Karpas-422 (cell line): ENCODE data around the gene SPATA6L. TPM values are rescaled to one million over a fixed set of nuclear protein-coding genes. Genes with fewer than 3 reads are reported as not detected.

Experiments used
- DNase-seq: peaks from one replicate; pipeline ENCODE4 v3.0.0-alpha.2; 2015
- H2AFZ ChIP-seq: fragments of 200-600 bp; sonication (generic); 2 replicates; pipeline ENCODE4 v1.6.1; 2014; ENCODE audit warnings: antibody characterized with exemption, low read length, mixed read lengths
- H3K27ac ChIP-seq: fragments of 200-600 bp; sonication (generic); 2 replicates; pipeline ENCODE4 v1.5.1; 2014; ENCODE audit warnings: mild to moderate bottlenecking, low read length, moderate library complexity
- H3K27me3 ChIP-seq: fragments of 200-600 bp; sonication (generic); 2 replicates; pipeline ENCODE4 v1.6.1; 2014; ENCODE audit warnings: low read length, mixed read lengths
- H3K36me3 ChIP-seq: fragments of 200-600 bp; sonication (generic); 2 replicates; pipeline ENCODE4 v1.6.1; 2014; ENCODE audit warnings: low read length, mixed read lengths; ENCODE audit not compliant: insufficient read depth
- H3K4me1 ChIP-seq: fragments of 200-600 bp; sonication (generic); 2 replicates; pipeline ENCODE4 v1.6.1; 2014; ENCODE audit warnings: mild to moderate bottlenecking, low read length, mixed read lengths
- H3K4me2 ChIP-seq: fragments of 200-600 bp; sonication (generic); 2 replicates; pipeline ENCODE4 v1.6.1; 2014; ENCODE audit warnings: low read length, low read depth, mild to moderate bottlenecking; ENCODE audit not compliant: poor library complexity, severe bottlenecking
- H3K4me3 ChIP-seq: fragments of 200-600 bp; sonication (generic); 2 replicates; pipeline ENCODE4 v1.5.1; 2014; ENCODE audit warnings: mild to moderate bottlenecking, antibody characterized with exemption, low read length, mixed read lengths
- H3K79me2 ChIP-seq: fragments of 200-600 bp; sonication (generic); 2 replicates; pipeline ENCODE4 v1.6.1; 2014; ENCODE audit warnings: mild to moderate bottlenecking, low read length, mixed read lengths
- H3K9ac ChIP-seq: fragments of 200-600 bp; sonication (generic); 2 replicates; pipeline ENCODE4 v1.6.0; 2014; ENCODE audit warnings: low read length
- H3K9me2 ChIP-seq: fragments of 200-600 bp; sonication (generic), shearing (Covaris generic); replicated peaks from 2 replicates; pipeline ENCODE4 v1.6.0; 2014; ENCODE audit warnings: mild to moderate bottlenecking, low read length, moderate library complexity; ENCODE audit not compliant: insufficient read depth
- H3K9me3 ChIP-seq: fragments of 300-700, 200-600 bp; sonication (generic); 2 replicates; pipeline ENCODE4 v1.6.1; 2014; ENCODE audit warnings: low read length, mixed read lengths
- H4K20me1 ChIP-seq: fragments of 200-600 bp; sonication (generic); 2 replicates; pipeline ENCODE4 v1.6.1; 2014; ENCODE audit warnings: mild to moderate bottlenecking, antibody characterized with exemption, low read length, low read depth; ENCODE audit not compliant: insufficient read depth
- total RNA-seq: library from RNA; depleted of rRNA; stranded (reverse); fragments of >200 nt; shearing (Covaris generic); gene quantifications from 2 replicates; pipeline ENCODE4 v1.2.3, GENCODE V29; 2014; ENCODE audit warnings: low replicate concordance

The SPATA6L gene
- total RNA-seq, 1 experiment from 2014 or later, result 0.22 TPM

DNA sequence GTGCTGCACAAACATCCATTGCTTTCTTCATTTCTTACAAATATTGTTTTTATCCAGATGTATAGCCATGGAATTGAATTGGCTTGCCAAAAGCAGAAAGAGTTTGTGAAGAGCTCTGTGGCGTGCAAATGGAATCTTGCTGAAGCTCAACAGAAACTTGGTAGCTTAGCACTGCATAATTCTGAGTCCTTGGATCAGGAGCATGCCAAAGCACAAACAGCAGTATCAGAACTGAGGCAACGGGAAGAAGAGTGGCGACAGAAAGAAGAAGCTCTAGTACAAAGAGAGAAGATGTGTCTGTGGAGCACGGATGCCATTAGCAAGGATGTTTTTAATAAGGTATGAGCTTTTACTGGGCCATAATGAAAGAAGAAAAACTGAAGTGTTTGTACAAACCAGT is 18.5 kb upstream of the SPATA6L start:
- DNase-seq, result no peak
- Histone ChIP-seq H3K79me2 (peaks cover 91% of the 10 kb centered on the region), H3K9me3 (no peaks in the 10 kb centered on the region), H3K27me3 (no peaks in the 10 kb centered on the region), H3K27ac (no peak overlapping the region), H3K4me2 (no peak overlapping the region), H3K36me3 (peaks cover 18% of the 10 kb centered on the region; the same call in 1 of the 2 replicates), H4K20me1 (no peaks in the 10 kb centered on the region), H2AFZ (no peak overlapping the region), H3K9ac (no peak overlapping the region), H3K4me3 (no peak overlapping the region), H3K9me2 (no peaks in the 10 kb centered on the region), H3K4me1 (peaks cover 25% of the 10 kb centered on the region)

DNA sequence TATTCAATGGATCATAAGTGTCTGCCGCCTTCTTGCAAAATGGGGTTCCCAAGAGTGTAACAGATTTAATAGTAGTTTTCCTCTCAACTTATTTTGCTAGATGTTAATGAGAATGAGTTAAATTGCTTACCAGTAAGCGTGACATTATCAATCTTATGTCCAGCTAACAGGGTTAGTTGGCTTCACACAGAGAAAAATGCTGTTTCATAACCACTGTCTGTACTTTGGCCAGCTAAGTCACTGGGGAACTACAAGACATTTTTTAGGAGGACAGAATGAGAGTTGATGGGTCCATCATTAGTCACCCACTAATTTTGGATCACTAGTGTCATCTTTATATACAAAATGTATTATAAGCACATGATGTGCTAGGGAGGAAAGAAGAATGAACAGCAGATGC is 14.5 kb upstream of the SPATA6L start:
- H3K36me3 ChIP-seq, result no peaks in the 10 kb centered on the region; the same call in 1 of the 2 replicates
- no peaks in the 10 kb centered on the region for H3K27me3 ChIP-seq
- H3K79me2 ChIP-seq, result peaks cover 58% of the 10 kb centered on the region
- peaks cover 22% of the 10 kb centered on the region for H3K4me1 ChIP-seq
- H3K9ac ChIP-seq, result peak overlapping the region; percentile 89
- H3K4me2 ChIP-seq, result peak overlapping the region; percentile 86
- H3K9me2 ChIP-seq, result no peaks in the 10 kb centered on the region
- H3K27ac ChIP-seq, result no peak overlapping the region
- peak overlapping the region; percentile 80 for H3K4me3 ChIP-seq
- H4K20me1 ChIP-seq, result no peaks in the 10 kb centered on the region
- no peak for DNase-seq
- no peak overlapping the region for H2AFZ ChIP-seq
- H3K9me3 ChIP-seq, result no peaks in the 10 kb centered on the region

DNA sequence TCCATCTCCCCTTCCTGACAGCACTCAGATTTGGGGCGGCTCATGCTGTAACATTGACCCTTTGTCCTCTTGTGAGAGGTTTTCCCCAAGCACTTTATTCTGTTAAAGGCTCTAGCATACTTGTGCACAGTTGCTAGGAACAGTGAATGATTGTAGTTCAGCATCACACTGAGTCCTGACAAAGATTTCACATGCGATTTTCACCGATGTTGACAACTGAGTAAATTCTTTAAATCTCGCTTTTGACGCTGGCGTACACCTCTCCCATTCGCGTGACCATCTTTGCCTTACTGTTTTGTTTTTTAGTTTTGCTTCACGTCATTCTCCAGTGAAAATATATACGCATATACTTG is 13.9 kb upstream of the SPATA6L start:
- Histone ChIP-seq H3K27me3 (no peaks in the 10 kb centered on the region), H3K9me2 (no peaks in the 10 kb centered on the region), H3K9me3 (no peaks in the 10 kb centered on the region), H3K4me2 (peak overlapping the region; percentile 86), H2AFZ (no peak overlapping the region), H3K27ac (peak overlapping the region; percentile 49), H3K4me3 (peak overlapping the region; percentile 80), H3K79me2 (peaks cover 52% of the 10 kb centered on the region), H3K4me1 (peaks cover 22% of the 10 kb centered on the region), H4K20me1 (no peaks in the 10 kb centered on the region), H3K36me3 (no peaks in the 10 kb centered on the region), H3K9ac (peak overlapping the region; percentile 89)
- no peak for DNase-seq

GRCh38 chr9:4679268-4680172 is 13.2 kb upstream of the SPATA6L start, which contains the start of gene CDC37L1:
Gene CDC37L1, plus strand, starts transcription at chr9:4679569. Its CDS starts 199 bp downstream, at chr9:4679768.
- Histone ChIP-seq H3K36me3 (no peaks in the 10 kb centered on the region), H3K9me2 (no peaks in the 10 kb centered on the region), H3K4me2 (peak within 1 kb of the TSS; percentile 87), H3K9ac (peak within 1 kb of the TSS; percentile 89), H3K4me3 (peak within 1 kb of the TSS; percentile 80), H3K9me3 (no peaks in the 10 kb centered on the region), H4K20me1 (no peaks in the 10 kb centered on the region), H3K27me3 (no peaks in the 10 kb centered on the region), H3K4me1 (peaks cover 22% of the 10 kb centered on the region), H3K79me2 (peaks cover 46% of the 10 kb centered on the region), H3K27ac (peak within 1 kb of the TSS; percentile 76), H2AFZ (peak within 1 kb of the TSS; percentile 86)
- peak; percentile 99 for DNase-seq

DNA sequence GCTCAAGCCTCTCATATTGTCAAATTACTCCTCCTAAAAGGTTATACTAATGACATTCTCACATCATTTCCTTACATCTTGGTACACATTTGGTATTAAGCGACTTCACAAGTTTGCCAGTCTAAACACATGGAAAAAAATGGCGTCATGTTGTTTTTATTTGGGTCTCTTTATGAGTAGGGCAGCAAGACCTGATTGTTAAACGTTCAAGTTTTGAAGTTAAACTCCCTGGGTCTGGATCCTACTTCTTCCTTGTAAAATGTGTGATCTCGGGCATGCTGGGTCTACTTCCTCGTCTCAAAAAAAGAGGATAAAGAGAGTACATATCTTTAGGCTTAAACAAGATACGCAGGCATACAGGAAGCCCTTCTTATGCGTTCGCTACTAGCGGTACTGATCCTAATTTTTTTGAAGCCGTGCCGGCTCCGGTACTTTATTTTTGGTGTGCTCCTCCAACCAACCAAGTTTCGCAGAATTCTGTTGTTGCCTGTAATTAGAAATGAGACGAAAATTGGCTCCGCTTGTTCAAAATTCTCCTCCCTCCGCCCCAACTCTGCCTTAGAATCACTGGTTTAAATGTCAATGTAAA is 12.5 kb upstream of the SPATA6L start:
- H3K27ac ChIP-seq, result peak overlapping the region; percentile 76
- peaks cover 41% of the 10 kb centered on the region for H3K79me2 ChIP-seq
- H3K36me3 ChIP-seq, result no peaks in the 10 kb centered on the region
- peak overlapping the region; percentile 86 for H2AFZ ChIP-seq
- no peaks in the 10 kb centered on the region for H3K27me3 ChIP-seq
- peak overlapping the region; percentile 89 for H3K9ac ChIP-seq
- H3K9me2 ChIP-seq, result no peaks in the 10 kb centered on the region
- H3K4me3 ChIP-seq, result peak overlapping the region; percentile 80
- H3K9me3 ChIP-seq, result no peaks in the 10 kb centered on the region
- H3K4me2 ChIP-seq, result peak overlapping the region; percentile 87
- H4K20me1 ChIP-seq, result no peaks in the 10 kb centered on the region
- DNase-seq, result peak; percentile 73
- H3K4me1 ChIP-seq, result peaks cover 22% of the 10 kb centered on the region

- no peak overlapping the region for H3K4me3 ChIP-seq
- H3K9me3 ChIP-seq, result no peaks in the 10 kb centered on the region
- H2AFZ ChIP-seq, result no peak overlapping the region
- DNase-seq, result no peak
- peaks cover 29% of the 10 kb centered on the region for H3K79me2 ChIP-seq
- H3K4me1 ChIP-seq, result peaks cover 22% of the 10 kb centered on the region
- H3K4me2 ChIP-seq, result no peak overlapping the region
- H3K36me3 ChIP-seq, result no peaks in the 10 kb centered on the region
- H3K27ac ChIP-seq, result no peak overlapping the region
- H3K27me3 ChIP-seq, result no peaks in the 10 kb centered on the region
- H3K9ac ChIP-seq, result no peak overlapping the region
- H4K20me1 ChIP-seq, result no peaks in the 10 kb centered on the region
- H3K9me2 ChIP-seq, result no peaks in the 10 kb centered on the region
Measured at GRCh38 chr9:4677392-4677791, 11.1 kb upstream of the SPATA6L start.

DNA sequence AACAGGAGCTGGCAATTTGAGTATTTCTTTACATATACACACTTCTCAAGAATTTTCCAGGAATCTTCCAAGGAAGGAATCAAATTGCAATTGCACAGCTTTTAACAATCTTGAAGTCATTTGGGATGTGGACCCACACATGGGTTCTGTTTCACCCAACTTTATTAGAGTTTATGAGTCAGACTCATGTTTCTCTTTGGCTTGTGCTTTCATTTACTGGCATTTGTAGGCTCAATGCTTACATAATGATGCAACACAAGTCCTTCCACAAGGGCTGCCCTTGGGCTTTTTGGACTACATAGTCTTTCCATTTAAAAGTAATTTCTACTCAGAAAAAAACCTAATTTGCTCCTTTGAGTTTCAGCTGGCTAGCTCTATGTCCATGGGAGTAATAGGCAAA is 8.5 kb upstream of the SPATA6L start:
- no peak for DNase-seq
- no peak overlapping the region for H2AFZ ChIP-seq
- peaks cover 3% of the 10 kb centered on the region for H3K79me2 ChIP-seq
- H3K4me1 ChIP-seq, result peaks cover 8% of the 10 kb centered on the region
- H3K27ac ChIP-seq, result no peak overlapping the region
- H3K9me3 ChIP-seq, result no peaks in the 10 kb centered on the region
- no peaks in the 10 kb centered on the region for H4K20me1 ChIP-seq
- no peaks in the 10 kb centered on the region for H3K36me3 ChIP-seq
- H3K9me2 ChIP-seq, result no peaks in the 10 kb centered on the region
- no peaks in the 10 kb centered on the region for H3K27me3 ChIP-seq
- H3K9ac ChIP-seq, result no peak overlapping the region
- no peak overlapping the region for H3K4me2 ChIP-seq
- no peak overlapping the region for H3K4me3 ChIP-seq

- no peaks in the 10 kb centered on the region for H3K79me2 ChIP-seq
- no peak overlapping the region for H2AFZ ChIP-seq
- H3K4me1 ChIP-seq, result peaks cover 2% of the 10 kb centered on the region; the same call in 1 of the 2 replicates
- no peaks in the 10 kb centered on the region for H3K27me3 ChIP-seq
- H3K9me3 ChIP-seq, result no peaks in the 10 kb centered on the region
- H3K36me3 ChIP-seq, result no peaks in the 10 kb centered on the region
- H3K27ac ChIP-seq, result no peak overlapping the region
- H3K4me3 ChIP-seq, result no peak overlapping the region
- H4K20me1 ChIP-seq, result no peaks in the 10 kb centered on the region
- no peak overlapping the region for H3K9ac ChIP-seq
- H3K4me2 ChIP-seq, result no peak overlapping the region
- DNase-seq, result no peak
- H3K9me2 ChIP-seq, result no peaks in the 10 kb centered on the region
Measured at GRCh38 chr9:4671737-4672136, 5.5 kb upstream of the SPATA6L start.
